Panc1 (cell line): Measurements from ENCODE around the gene C1QTNF3.

Experiments used
- POLR2AphosphoS5 ChIP-seq: IDR thresholded peaks from 2 replicates; pipeline ENCODE4 v1.6.1; 2012; ENCODE audit warnings: mild to moderate bottlenecking, low read depth, low read length, moderate library complexity
- REST ChIP-seq, 2 experiments: IDR thresholded peaks; 2 replicates each; pipeline ENCODE4 v1.6.1; 2011 to 2012; ENCODE audit warnings: low read depth in 2 of 2, control low read depth in 1 of 2, low read length in 1 of 2, mild to moderate bottlenecking in 1 of 2, moderate library complexity in 1 of 2; ENCODE audit not compliant: insufficient read depth in 1 of 2
- SIN3A ChIP-seq: IDR thresholded peaks from 2 replicates; pipeline ENCODE4 v1.6.1; 2012; ENCODE audit warnings: low read depth, mild to moderate bottlenecking, low read length, moderate library complexity, borderline replicate concordance; ENCODE audit not compliant: insufficient read depth
- TF ChIP-seq, protein P1 (sequence below): fragments of 450-650 bp; IDR thresholded peaks from 2 replicates; pipeline ENCODE4 v1.5.1; 2017; ENCODE audit warnings: mild to moderate bottlenecking

GRCh38 chr5:34017254-34017653 lies 25.8 kb downstream of the C1QTNF3 start:
- no peak for TF ChIP-seq POLR2AphosphoS5
- TF ChIP-seq REST (IDR thresholded peaks at IDR 0.05; ENCODE audit: insufficient read depth in 1 of 2, low read depth in 2 of 2, low read length in 1 of 2), result no peak
- TF ChIP-seq, protein P1, sequence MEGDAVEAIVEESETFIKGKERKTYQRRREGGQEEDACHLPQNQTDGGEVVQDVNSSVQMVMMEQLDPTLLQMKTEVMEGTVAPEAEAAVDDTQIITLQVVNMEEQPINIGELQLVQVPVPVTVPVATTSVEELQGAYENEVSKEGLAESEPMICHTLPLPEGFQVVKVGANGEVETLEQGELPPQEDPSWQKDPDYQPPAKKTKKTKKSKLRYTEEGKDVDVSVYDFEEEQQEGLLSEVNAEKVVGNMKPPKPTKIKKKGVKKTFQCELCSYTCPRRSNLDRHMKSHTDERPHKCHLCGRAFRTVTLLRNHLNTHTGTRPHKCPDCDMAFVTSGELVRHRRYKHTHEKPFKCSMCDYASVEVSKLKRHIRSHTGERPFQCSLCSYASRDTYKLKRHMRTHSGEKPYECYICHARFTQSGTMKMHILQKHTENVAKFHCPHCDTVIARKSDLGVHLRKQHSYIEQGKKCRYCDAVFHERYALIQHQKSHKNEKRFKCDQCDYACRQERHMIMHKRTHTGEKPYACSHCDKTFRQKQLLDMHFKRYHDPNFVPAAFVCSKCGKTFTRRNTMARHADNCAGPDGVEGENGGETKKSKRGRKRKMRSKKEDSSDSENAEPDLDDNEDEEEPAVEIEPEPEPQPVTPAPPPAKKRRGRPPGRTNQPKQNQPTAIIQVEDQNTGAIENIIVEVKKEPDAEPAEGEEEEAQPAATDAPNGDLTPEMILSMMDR, result no peak
- no peak for TF ChIP-seq SIN3A
